ENCODE data around the gene LRRC8D.

The LRRC8D gene

GRCh38 chr1:89965193-89965768, 144.4 kb downstream of the LRRC8D start:
- no peaks in the 10 kb centered on the region for H3K36me3 ChIP-seq (ENCODE audit: insufficient read depth, low read length)
- DNase-seq (ENCODE audit: low read depth, low spot score), result no peak
- no peaks in the 10 kb centered on the region for H3K9me3 ChIP-seq (ENCODE audit: low read depth, low read length)
- TF ChIP-seq EZH2 (IDR thresholded peaks at IDR 0.05) (no peak), FOXP2 (optimal IDR thresholded peaks at IDR 0.05; ENCODE audit: control extremely low read depth, extremely low read length, insufficient read depth) (no peak), POLR2AphosphoS5 (IDR thresholded peaks at IDR 0.05; ENCODE audit: borderline replicate concordance, low read depth, low read length) (no peak)
- no peak overlapping the region for H3K27ac ChIP-seq
- no peak overlapping the region for H3K4me3 ChIP-seq
- H3K9ac ChIP-seq (ENCODE audit: insufficient read length), result no peak overlapping the region

GRCh38 chr1:89966656-89967055, 145.8 kb downstream of the LRRC8D start:
- Histone ChIP-seq H3K9me3 (ENCODE audit: low read depth, low read length) (no peaks in the 10 kb centered on the region), H3K36me3 (ENCODE audit: insufficient read depth, low read length) (no peaks in the 10 kb centered on the region), H3K4me3 (no peak overlapping the region), H3K27ac (no peak overlapping the region), H3K9ac (ENCODE audit: insufficient read length) (no peak overlapping the region)
- no peak for TF ChIP-seq FOXP2 (optimal IDR thresholded peaks at IDR 0.05; ENCODE audit: control extremely low read depth, extremely low read length, insufficient read depth)
- no peak for TF ChIP-seq EZH2 (IDR thresholded peaks at IDR 0.05)
- TF ChIP-seq POLR2AphosphoS5 (IDR thresholded peaks at IDR 0.05; ENCODE audit: borderline replicate concordance, low read depth, low read length), result no peak
- DNase-seq (ENCODE audit: low read depth, low spot score), result no peak

- TF ChIP-seq EZH2 (IDR thresholded peaks at IDR 0.05) (no peak), FOXP2 (optimal IDR thresholded peaks at IDR 0.05; ENCODE audit: control extremely low read depth, extremely low read length, insufficient read depth) (no peak), POLR2AphosphoS5 (IDR thresholded peaks at IDR 0.05; ENCODE audit: borderline replicate concordance, low read depth, low read length) (no peak)
- no peaks in the 10 kb centered on the region for H3K36me3 ChIP-seq (ENCODE audit: insufficient read depth, low read length)
- no peak for DNase-seq (ENCODE audit: low read depth, low spot score)
- H3K27ac ChIP-seq, result no peak overlapping the region
- H3K9me3 ChIP-seq (ENCODE audit: low read depth, low read length), result no peaks in the 10 kb centered on the region
- no peak overlapping the region for H3K4me3 ChIP-seq
- H3K9ac ChIP-seq (ENCODE audit: insufficient read length), result no peak overlapping the region
Measured at GRCh38 chr1:89971600-89971999, 150.8 kb downstream of the LRRC8D start.

- Histone ChIP-seq H3K36me3 (ENCODE audit: insufficient read depth, low read length) (no peaks in the 10 kb centered on the region), H3K27ac (no peak overlapping the region), H3K9ac (ENCODE audit: insufficient read length) (no peak overlapping the region), H3K9me3 (ENCODE audit: low read depth, low read length) (no peaks in the 10 kb centered on the region), H3K4me3 (no peak overlapping the region)
- no peak for DNase-seq (ENCODE audit: low read depth, low spot score)
- TF ChIP-seq POLR2AphosphoS5 (IDR thresholded peaks at IDR 0.05; ENCODE audit: borderline replicate concordance, low read depth, low read length) (no peak), EZH2 (IDR thresholded peaks at IDR 0.05) (no peak), FOXP2 (optimal IDR thresholded peaks at IDR 0.05; ENCODE audit: control extremely low read depth, extremely low read length, insufficient read depth) (no peak)
Measured at GRCh38 chr1:89972024-89972423, 151.2 kb downstream of the LRRC8D start.

- no peak overlapping the region for H3K9ac ChIP-seq (ENCODE audit: insufficient read length)
- H3K9me3 ChIP-seq (ENCODE audit: low read depth, low read length), result no peaks in the 10 kb centered on the region
- H3K36me3 ChIP-seq (ENCODE audit: insufficient read depth, low read length), result no peaks in the 10 kb centered on the region
- H3K27ac ChIP-seq, result no peak overlapping the region
- no peak overlapping the region for H3K4me3 ChIP-seq
- TF ChIP-seq FOXP2 (optimal IDR thresholded peaks at IDR 0.05; ENCODE audit: control extremely low read depth, extremely low read length, insufficient read depth), result no peak
- TF ChIP-seq POLR2AphosphoS5 (IDR thresholded peaks at IDR 0.05; ENCODE audit: borderline replicate concordance, low read depth, low read length), result no peak
- TF ChIP-seq EZH2 (IDR thresholded peaks at IDR 0.05), result no peak
- no peak for DNase-seq (ENCODE audit: low read depth, low spot score)
Measured at GRCh38 chr1:89973471-89974127, 152.8 kb downstream of the LRRC8D start.

GRCh38 chr1:89974256-89974655, 153.4 kb downstream of the LRRC8D start:
- H3K27ac ChIP-seq, result no peak overlapping the region

GRCh38 chr1:89974696-89975470, 154.1 kb downstream of the LRRC8D start:
- H3K36me3 ChIP-seq (ENCODE audit: insufficient read depth, low read length), result no peaks in the 10 kb centered on the region
- no peaks in the 10 kb centered on the region for H3K9me3 ChIP-seq (ENCODE audit: low read depth, low read length)
- DNase-seq (ENCODE audit: low read depth, low spot score), result no peak
- no peak overlapping the region for H3K27ac ChIP-seq
- TF ChIP-seq EZH2 (IDR thresholded peaks at IDR 0.05), result no peak
- TF ChIP-seq POLR2AphosphoS5 (IDR thresholded peaks at IDR 0.05; ENCODE audit: borderline replicate concordance, low read depth, low read length), result no peak
- no peak for TF ChIP-seq FOXP2 (optimal IDR thresholded peaks at IDR 0.05; ENCODE audit: control extremely low read depth, extremely low read length, insufficient read depth)
- H3K9ac ChIP-seq (ENCODE audit: insufficient read length), result no peak overlapping the region
- no peak overlapping the region for H3K4me3 ChIP-seq

More at GRCh38 chr1:89974256-89974655, 153.4 kb downstream of the LRRC8D start:
- H3K9ac ChIP-seq (ENCODE audit: insufficient read length), result no peak overlapping the region
- no peaks in the 10 kb centered on the region for H3K36me3 ChIP-seq (ENCODE audit: insufficient read depth, low read length)
- TF ChIP-seq EZH2 (IDR thresholded peaks at IDR 0.05) (no peak), POLR2AphosphoS5 (IDR thresholded peaks at IDR 0.05; ENCODE audit: borderline replicate concordance, low read depth, low read length) (no peak), FOXP2 (optimal IDR thresholded peaks at IDR 0.05; ENCODE audit: control extremely low read depth, extremely low read length, insufficient read depth) (no peak)
- no peak overlapping the region for H3K4me3 ChIP-seq
- DNase-seq (ENCODE audit: low read depth, low spot score), result no peak
- no peaks in the 10 kb centered on the region for H3K9me3 ChIP-seq (ENCODE audit: low read depth, low read length)

GRCh38 chr1:89975540-89976125, 154.8 kb downstream of the LRRC8D start:
- Histone ChIP-seq H3K9ac (ENCODE audit: insufficient read length) (no peak overlapping the region), H3K4me3 (no peak overlapping the region), H3K27ac (no peak overlapping the region), H3K36me3 (ENCODE audit: insufficient read depth, low read length) (no peaks in the 10 kb centered on the region), H3K9me3 (ENCODE audit: low read depth, low read length) (no peaks in the 10 kb centered on the region)
- no peak for TF ChIP-seq FOXP2 (optimal IDR thresholded peaks at IDR 0.05; ENCODE audit: control extremely low read depth, extremely low read length, insufficient read depth)
- TF ChIP-seq EZH2 (IDR thresholded peaks at IDR 0.05), result no peak
- no peak for DNase-seq (ENCODE audit: low read depth, low spot score)
